ENCODE data around the gene MYO15A.

The MYO15A gene

GRCh38 chr17:18156976-18157280, 48.4 kb downstream of the MYO15A start:
- H3K4me1 ChIP-seq (ENCODE audit: control insufficient read depth, insufficient read depth, low read length), result peaks cover 4% of the 10 kb centered on the region
- no peak overlapping the region for H3K27ac ChIP-seq (ENCODE audit: low read depth, low read length)
- no peaks in the 10 kb centered on the region for H3K27me3 ChIP-seq (ENCODE audit: control insufficient read depth, insufficient read depth, low read length)
- no peaks in the 10 kb centered on the region for H3K36me3 ChIP-seq (ENCODE audit: control insufficient read depth, insufficient read depth, low read length)
- H3K9ac ChIP-seq (ENCODE audit: low read length), result no peak overlapping the region
- H3K4me3 ChIP-seq (ENCODE audit: low read length), result no peak overlapping the region

- peaks cover 4% of the 10 kb centered on the region for H3K4me1 ChIP-seq (ENCODE audit: control insufficient read depth, insufficient read depth, low read length)
- H3K27me3 ChIP-seq (ENCODE audit: control insufficient read depth, insufficient read depth, low read length), result no peaks in the 10 kb centered on the region
- H3K36me3 ChIP-seq (ENCODE audit: control insufficient read depth, insufficient read depth, low read length), result no peaks in the 10 kb centered on the region
- no peak overlapping the region for H3K27ac ChIP-seq (ENCODE audit: low read depth, low read length)
- no peak overlapping the region for H3K9ac ChIP-seq (ENCODE audit: low read length)
- no peak overlapping the region for H3K4me3 ChIP-seq (ENCODE audit: low read length)
Measured at GRCh38 chr17:18157354-18157985, 48.9 kb downstream of the MYO15A start.

GRCh38 chr17:18158022-18158600, 49.6 kb downstream of the MYO15A start:
- Histone ChIP-seq H3K4me3 (ENCODE audit: low read length) (peak overlapping the region; percentile 74), H3K9ac (ENCODE audit: low read length) (no peak overlapping the region), H3K27me3 (ENCODE audit: control insufficient read depth, insufficient read depth, low read length) (no peaks in the 10 kb centered on the region), H3K36me3 (ENCODE audit: control insufficient read depth, insufficient read depth, low read length) (no peaks in the 10 kb centered on the region), H3K4me1 (ENCODE audit: control insufficient read depth, insufficient read depth, low read length) (peaks cover 2% of the 10 kb centered on the region), H3K27ac (ENCODE audit: low read depth, low read length) (no peak overlapping the region)

- H3K27ac ChIP-seq (ENCODE audit: low read depth, low read length), result no peak overlapping the region
- H3K27me3 ChIP-seq (ENCODE audit: control insufficient read depth, insufficient read depth, low read length), result no peaks in the 10 kb centered on the region
- no peaks in the 10 kb centered on the region for H3K36me3 ChIP-seq (ENCODE audit: control insufficient read depth, insufficient read depth, low read length)
- no peak overlapping the region for H3K4me3 ChIP-seq (ENCODE audit: low read length)
- peaks cover 2% of the 10 kb centered on the region for H3K4me1 ChIP-seq (ENCODE audit: control insufficient read depth, insufficient read depth, low read length)
- no peak overlapping the region for H3K9ac ChIP-seq (ENCODE audit: low read length)
Measured at GRCh38 chr17:18159551-18160120, 51.1 kb downstream of the MYO15A start.

GRCh38 chr17:18160128-18160856, 51.7 kb downstream of the MYO15A start:
- Histone ChIP-seq H3K4me3 (ENCODE audit: low read length) (no peak overlapping the region), H3K27ac (ENCODE audit: low read depth, low read length) (no peak overlapping the region), H3K4me1 (ENCODE audit: control insufficient read depth, insufficient read depth, low read length) (peaks cover 2% of the 10 kb centered on the region), H3K27me3 (ENCODE audit: control insufficient read depth, insufficient read depth, low read length) (no peaks in the 10 kb centered on the region), H3K36me3 (ENCODE audit: control insufficient read depth, insufficient read depth, low read length) (no peaks in the 10 kb centered on the region), H3K9ac (ENCODE audit: low read length) (no peak overlapping the region)

GRCh38 chr17:18161207-18162145, 52.9 kb downstream of the MYO15A start:
- H3K4me3 ChIP-seq (ENCODE audit: low read length), result no peak overlapping the region
- peaks cover 2% of the 10 kb centered on the region for H3K4me1 ChIP-seq (ENCODE audit: control insufficient read depth, insufficient read depth, low read length)
- H3K36me3 ChIP-seq (ENCODE audit: control insufficient read depth, insufficient read depth, low read length), result no peaks in the 10 kb centered on the region
- H3K27me3 ChIP-seq (ENCODE audit: control insufficient read depth, insufficient read depth, low read length), result no peaks in the 10 kb centered on the region
- H3K9ac ChIP-seq (ENCODE audit: low read length), result no peak overlapping the region
- no peak overlapping the region for H3K27ac ChIP-seq (ENCODE audit: low read depth, low read length)

- H3K4me3 ChIP-seq (ENCODE audit: low read length), result no peak overlapping the region
- H3K4me1 ChIP-seq (ENCODE audit: control insufficient read depth, insufficient read depth, low read length), result no peaks in the 10 kb centered on the region
- no peak overlapping the region for H3K9ac ChIP-seq (ENCODE audit: low read length)
- H3K27me3 ChIP-seq (ENCODE audit: control insufficient read depth, insufficient read depth, low read length), result no peaks in the 10 kb centered on the region
- no peaks in the 10 kb centered on the region for H3K36me3 ChIP-seq (ENCODE audit: control insufficient read depth, insufficient read depth, low read length)
- no peak overlapping the region for H3K27ac ChIP-seq (ENCODE audit: low read depth, low read length)
Measured at GRCh38 chr17:18163547-18163946, 55.0 kb downstream of the MYO15A start.

- no peaks in the 10 kb centered on the region for H3K4me1 ChIP-seq (ENCODE audit: control insufficient read depth, insufficient read depth, low read length)
- H3K4me3 ChIP-seq (ENCODE audit: low read length), result no peak overlapping the region
- no peaks in the 10 kb centered on the region for H3K36me3 ChIP-seq (ENCODE audit: control insufficient read depth, insufficient read depth, low read length)
- no peak overlapping the region for H3K27ac ChIP-seq (ENCODE audit: low read depth, low read length)
- no peaks in the 10 kb centered on the region for H3K27me3 ChIP-seq (ENCODE audit: control insufficient read depth, insufficient read depth, low read length)
- H3K9ac ChIP-seq (ENCODE audit: low read length), result no peak overlapping the region
Measured at GRCh38 chr17:18166894-18167293, 58.3 kb downstream of the MYO15A start.

GRCh38 chr17:18167421-18167820, 58.9 kb downstream of the MYO15A start:
- H3K36me3 ChIP-seq (ENCODE audit: control insufficient read depth, insufficient read depth, low read length), result no peaks in the 10 kb centered on the region
- no peak overlapping the region for H3K9ac ChIP-seq (ENCODE audit: low read length)
- H3K27ac ChIP-seq (ENCODE audit: low read depth, low read length), result no peak overlapping the region
- H3K27me3 ChIP-seq (ENCODE audit: control insufficient read depth, insufficient read depth, low read length), result no peaks in the 10 kb centered on the region
- no peaks in the 10 kb centered on the region for H3K4me1 ChIP-seq (ENCODE audit: control insufficient read depth, insufficient read depth, low read length)
- no peak overlapping the region for H3K4me3 ChIP-seq (ENCODE audit: low read length)

GRCh38 chr17:18172531-18173278, 64.1 kb downstream of the MYO15A start:
- H3K36me3 ChIP-seq (ENCODE audit: control insufficient read depth, insufficient read depth, low read length), result no peaks in the 10 kb centered on the region
- no peak overlapping the region for H3K9ac ChIP-seq (ENCODE audit: low read length)
- no peak overlapping the region for H3K27ac ChIP-seq (ENCODE audit: low read depth, low read length)
- no peak overlapping the region for H3K4me3 ChIP-seq (ENCODE audit: low read length)
- no peaks in the 10 kb centered on the region for H3K4me1 ChIP-seq (ENCODE audit: control insufficient read depth, insufficient read depth, low read length)
- H3K27me3 ChIP-seq (ENCODE audit: control insufficient read depth, insufficient read depth, low read length), result no peaks in the 10 kb centered on the region

GRCh38 chr17:18173740-18174139, 65.2 kb downstream of the MYO15A start:
- Histone ChIP-seq H3K36me3 (ENCODE audit: control insufficient read depth, insufficient read depth, low read length) (no peaks in the 10 kb centered on the region), H3K27me3 (ENCODE audit: control insufficient read depth, insufficient read depth, low read length) (no peaks in the 10 kb centered on the region), H3K27ac (ENCODE audit: low read depth, low read length) (no peak overlapping the region), H3K4me1 (ENCODE audit: control insufficient read depth, insufficient read depth, low read length) (no peaks in the 10 kb centered on the region), H3K4me3 (ENCODE audit: low read length) (no peak overlapping the region), H3K9ac (ENCODE audit: low read length) (no peak overlapping the region)

Measured in rectal smooth muscle tissue (tissue), 1 donor.